ENCODE results near the gene ZNF511. TPM values are rescaled to one million over a fixed set of nuclear protein-coding genes. Genes with fewer than 3 reads are reported as not detected.

ZNF511 gene
- total RNA-seq, 1 experiment from 2014 or later: 74.5 TPM

DNA sequence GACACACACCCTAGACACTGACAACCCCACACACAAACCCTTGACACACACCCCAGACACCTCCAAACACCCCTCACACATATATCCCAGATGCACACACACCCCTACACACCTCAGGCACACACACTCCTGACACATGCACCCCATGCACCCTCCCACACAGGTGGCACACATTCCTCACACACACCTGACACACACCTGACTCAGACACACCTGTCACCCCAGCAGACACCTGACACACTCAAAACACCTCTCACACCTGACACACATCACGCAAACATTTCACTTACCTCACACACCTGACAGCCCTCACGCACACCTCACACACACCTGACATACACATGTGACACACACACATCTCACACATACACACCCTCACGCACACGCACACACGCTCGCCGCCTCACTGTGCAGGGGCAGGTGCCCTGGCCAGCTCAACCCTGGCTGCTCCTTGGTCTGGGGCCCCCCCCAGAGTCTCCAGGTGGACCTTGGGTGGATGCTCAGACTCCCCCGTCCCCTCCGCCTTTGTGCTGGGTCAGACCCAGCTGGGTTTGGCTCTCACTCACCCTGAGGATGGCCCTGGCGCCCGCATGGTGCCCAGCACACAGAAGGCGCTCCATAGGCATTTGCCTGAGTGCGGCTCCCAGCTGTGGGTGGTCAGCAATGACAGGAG lies 31.1 kb downstream of the ZNF511 start:
- DNase-seq (ENCODE audit: low read depth): no peak

DNA sequence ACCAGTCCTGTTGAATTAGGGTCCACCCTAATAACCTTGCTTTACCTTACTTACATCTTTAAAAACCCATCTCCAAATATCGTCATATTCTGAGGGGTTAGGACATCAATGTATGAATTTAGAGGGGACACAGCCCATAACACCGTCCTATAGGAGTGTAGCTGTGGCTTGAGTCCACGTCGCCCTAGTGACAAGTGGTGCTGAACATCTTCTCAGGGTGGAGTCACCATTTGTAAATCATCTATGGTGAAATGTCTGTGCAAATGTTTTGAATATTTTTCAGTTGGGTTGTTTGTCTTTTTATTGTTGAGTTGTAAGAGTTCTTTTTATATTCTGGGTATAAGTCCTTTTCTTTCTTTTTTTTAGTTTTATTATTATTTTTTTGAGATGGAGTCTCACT lies 33.3 kb downstream of the ZNF511 start:
- DNase-seq (ENCODE audit: low read depth): no peak
- in situ Hi-C loops (cut with HindIII; ENCODE audit: low pct_unique_long_range_greater_than_20kb, low sequenced_read_pairs): no loop called here

More for the DNA sequence above, 31.1 kb downstream of the ZNF511 start:
- in situ Hi-C loops (cut with HindIII; ENCODE audit: low pct_unique_long_range_greater_than_20kb, low sequenced_read_pairs): no loop called here

DNA sequence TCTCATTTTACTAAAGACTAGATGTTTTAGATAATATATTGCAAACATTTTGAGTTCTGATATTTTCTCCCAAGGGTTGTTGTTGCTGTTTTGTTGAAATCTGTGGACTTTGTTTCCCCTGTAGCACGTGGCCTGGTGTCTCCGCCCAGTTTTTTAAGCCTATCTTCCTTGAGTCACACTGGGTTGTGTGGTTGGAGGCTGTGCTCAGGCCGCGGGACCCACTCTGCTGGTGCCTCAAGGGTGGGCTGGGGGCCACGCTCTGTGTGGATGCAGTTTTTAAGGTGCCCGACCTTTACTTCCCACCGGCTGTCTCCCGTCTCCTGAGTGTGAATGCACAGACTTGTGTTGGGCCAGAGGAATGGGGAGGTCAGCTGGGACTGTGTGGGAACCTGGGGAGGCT lies 34.2 kb downstream of the ZNF511 start:
- in situ Hi-C loops (cut with HindIII; ENCODE audit: low pct_unique_long_range_greater_than_20kb, low sequenced_read_pairs): no loop called here
- no peak for DNase-seq (ENCODE audit: low read depth)

DNA sequence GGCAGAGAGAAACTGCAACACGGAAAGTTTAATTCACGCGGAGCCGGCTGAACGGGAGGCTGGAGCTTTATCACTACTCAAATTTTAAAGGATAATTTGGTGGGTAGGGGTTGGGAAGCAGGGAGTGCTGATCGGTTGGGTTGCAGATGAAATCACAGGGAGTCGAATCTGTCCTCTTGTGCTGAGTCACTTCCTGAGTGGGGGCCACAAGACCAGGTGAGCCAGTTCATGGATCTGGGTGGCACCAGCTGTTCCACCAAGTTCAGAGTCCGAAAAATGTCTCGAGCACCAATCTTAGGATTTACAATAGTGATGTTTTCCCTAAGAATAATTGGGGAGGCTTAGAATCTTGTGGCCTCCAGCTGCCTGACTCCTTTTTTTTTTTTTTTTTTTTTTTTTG lies 34.8 kb downstream of the ZNF511 start:
- DNase-seq (ENCODE audit: low read depth): no peak
- in situ Hi-C loops (cut with HindIII; ENCODE audit: low pct_unique_long_range_greater_than_20kb, low sequenced_read_pairs): no loop called here

DNA sequence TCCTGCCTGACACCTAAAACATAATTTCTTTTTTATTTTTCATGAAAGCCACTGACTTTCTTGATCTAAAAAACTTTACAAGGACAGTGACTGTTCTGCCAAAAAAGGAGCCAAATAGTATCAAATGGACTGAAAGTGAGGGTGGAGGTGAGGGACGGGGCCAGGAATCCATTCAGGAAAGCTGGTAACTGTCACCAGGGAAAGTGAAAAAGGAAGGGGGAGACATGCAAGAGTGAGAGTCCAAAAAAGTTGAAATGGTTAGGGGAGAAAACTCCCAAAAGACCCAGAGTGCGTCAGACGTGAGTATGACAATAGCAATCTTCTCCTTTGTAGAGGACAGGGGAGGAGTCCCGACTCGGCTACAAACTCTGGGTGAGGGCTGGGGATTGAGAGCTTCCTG lies 35.5 kb downstream of the ZNF511 start:
- DNase-seq (ENCODE audit: low read depth): no peak
- in situ Hi-C loops (cut with HindIII; ENCODE audit: low pct_unique_long_range_greater_than_20kb, low sequenced_read_pairs): no loop called here

DNA sequence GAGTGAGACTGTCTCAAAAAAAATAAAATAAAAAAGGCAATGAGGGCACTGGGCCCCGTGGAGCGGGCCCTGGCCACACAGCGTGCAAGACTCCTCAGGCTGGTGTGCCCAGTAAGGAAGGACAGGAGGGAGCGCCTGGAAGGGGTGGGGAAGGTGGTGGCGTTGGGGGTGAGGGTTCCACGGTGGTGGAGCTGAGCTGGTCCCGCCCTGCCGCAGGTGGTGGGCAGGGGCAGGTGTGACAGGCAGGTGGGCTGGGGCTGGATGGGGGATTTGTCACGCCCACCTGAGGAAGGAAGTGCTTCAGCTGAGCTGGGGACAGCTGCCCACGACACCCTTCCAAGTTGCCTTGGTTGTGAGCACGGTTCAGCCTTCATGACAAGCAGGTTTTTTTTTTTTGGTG lies 37.7 kb downstream of the ZNF511 start:
- in situ Hi-C loops (cut with HindIII; ENCODE audit: low pct_unique_long_range_greater_than_20kb, low sequenced_read_pairs): no loop called here
- no peak for DNase-seq (ENCODE audit: low read depth)

DNA sequence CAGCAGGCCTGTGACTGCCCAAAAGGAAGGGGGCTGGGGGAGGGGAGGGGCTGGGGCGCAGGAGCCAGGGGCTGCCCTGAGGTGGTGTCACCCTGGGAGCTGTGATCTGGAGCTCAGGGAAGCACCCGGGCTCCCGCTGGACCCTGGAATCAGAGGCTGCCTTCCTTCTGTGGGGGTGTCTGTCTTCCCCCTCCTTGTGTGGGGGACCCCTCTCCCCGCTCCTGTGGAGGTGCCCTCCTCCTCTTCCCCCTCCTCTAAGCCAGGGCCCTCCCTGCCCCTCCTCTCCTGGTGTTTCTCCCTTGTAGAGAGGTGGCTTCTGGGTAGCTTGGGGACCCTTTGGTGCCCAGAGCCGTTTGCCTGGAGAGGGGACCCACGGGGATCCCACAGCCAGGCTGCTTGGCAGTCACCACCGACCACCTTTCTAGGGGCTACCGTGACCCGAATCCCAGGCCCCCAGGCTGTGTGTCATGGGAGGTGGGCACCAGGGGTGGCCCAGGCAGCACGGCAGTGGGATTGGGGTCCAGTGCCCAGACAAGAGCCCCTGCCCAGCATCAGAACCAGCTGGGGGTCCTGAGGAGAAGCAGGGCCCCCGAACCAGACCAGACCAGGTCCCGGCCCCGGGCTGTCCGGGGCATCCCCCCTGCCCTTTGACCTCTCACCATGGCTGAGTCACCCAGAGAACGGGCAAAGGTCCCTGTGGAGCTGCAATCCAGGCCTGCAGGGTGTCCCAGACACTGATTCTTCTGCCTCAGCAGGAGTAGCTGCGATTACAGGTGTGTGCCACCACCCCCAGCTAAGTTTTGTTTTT lies 39.2 kb downstream of the ZNF511 start:
- in situ Hi-C loops (cut with HindIII; ENCODE audit: low pct_unique_long_range_greater_than_20kb, low sequenced_read_pairs): no loop called here
- no peak for DNase-seq (ENCODE audit: low read depth)

DNA sequence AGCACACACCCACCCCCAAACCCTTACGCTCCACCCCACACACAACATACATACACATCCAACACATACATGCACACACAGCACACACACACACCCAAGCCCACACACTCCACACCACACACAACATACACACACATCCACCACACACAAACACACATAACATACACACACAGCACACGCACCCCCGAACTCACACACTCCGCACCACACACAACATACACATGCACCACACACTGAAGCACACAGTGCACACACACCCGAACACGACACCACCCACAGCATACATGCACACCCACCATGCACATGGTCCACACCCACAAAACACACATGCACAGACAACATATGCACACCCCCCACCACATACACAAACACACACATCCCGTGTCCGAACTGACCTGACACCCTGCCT lies 40.5 kb downstream of the ZNF511 start:
- in situ Hi-C loops (cut with HindIII; ENCODE audit: low pct_unique_long_range_greater_than_20kb, low sequenced_read_pairs): no loop called here
- DNase-seq (ENCODE audit: low read depth): no peak

DNA sequence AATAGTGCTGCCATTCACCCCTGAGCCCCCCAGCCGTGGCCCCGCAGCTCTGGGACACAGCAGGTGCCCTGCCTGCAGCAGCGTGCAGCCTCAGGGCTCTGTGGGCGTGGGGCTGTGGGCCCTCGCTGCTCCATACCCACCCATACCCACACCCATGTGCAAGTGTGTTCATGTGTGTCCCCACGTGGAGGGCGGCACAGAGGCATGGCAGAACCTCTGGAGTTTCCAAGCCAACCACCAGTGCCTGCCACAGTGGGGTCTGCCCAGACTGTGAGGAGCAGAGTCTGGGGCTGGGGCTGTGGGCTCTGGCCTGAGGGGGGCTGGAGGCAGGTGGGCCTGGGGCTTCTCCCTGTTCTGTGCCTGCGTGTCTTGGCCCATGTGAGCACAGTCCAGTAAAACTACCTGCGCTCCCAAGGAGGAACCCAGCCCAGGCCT lies 40.9 kb downstream of the ZNF511 start:
- no peak for DNase-seq (ENCODE audit: low read depth)
- in situ Hi-C loops (cut with HindIII; ENCODE audit: low pct_unique_long_range_greater_than_20kb, low sequenced_read_pairs): no loop called here

DNA sequence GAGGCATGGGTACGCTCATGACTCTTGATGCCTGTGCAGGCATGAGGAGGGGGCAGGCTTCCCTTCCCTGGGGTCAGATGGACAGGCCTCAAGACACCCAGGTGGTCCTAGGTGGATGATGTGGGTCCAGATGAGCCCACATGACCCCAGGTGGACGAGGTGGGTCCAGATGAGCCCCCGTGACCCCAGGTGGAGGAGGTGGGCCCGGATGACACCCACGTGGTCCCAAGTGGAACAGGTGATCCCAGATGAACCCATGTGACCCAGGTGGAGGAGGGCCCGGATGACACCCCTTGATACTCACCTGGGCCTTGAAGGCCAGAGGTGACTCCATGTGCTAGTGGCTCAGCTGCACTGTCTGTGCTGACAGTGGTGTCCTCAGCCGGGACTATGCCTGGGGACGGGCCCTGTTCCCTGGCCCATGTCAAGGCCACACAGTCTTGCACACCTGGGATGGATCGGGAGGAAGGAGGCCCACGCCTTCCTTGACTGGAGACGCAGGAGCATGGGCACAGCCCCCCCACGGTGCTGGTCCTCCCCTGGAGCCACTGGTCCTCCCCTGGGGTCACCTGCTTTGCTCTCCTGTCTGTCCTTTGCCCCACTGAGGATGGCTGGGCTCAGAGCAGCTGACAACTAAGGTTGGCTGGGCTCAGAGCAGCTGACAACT lies 41.7 kb downstream of the ZNF511 start:
- no peak for DNase-seq (ENCODE audit: low read depth)
- in situ Hi-C loops (cut with HindIII; ENCODE audit: low pct_unique_long_range_greater_than_20kb, low sequenced_read_pairs): no loop called here

DNA sequence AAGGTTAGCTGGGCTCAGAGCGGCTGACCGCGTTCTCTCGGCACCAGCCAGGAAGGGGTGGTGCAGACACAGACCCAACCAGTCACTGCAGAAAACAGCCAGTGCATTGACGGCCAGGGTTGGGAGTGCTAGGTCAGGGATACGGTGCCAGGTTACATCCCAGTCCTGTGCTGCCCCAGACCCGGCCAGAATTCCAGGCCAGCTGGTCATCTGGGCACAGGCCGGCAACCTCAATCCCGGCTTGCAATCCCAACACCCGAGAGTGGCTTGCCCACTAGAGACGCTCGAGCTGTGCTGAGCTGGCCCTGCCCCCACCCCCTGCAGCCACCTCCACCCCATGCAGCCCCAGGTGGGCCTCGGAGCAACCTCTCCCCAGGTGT lies 42.2 kb downstream of the ZNF511 start:
- DNase-seq (ENCODE audit: low read depth): no peak
- in situ Hi-C loops (cut with HindIII; ENCODE audit: low pct_unique_long_range_greater_than_20kb, low sequenced_read_pairs): no loop called here

DNA sequence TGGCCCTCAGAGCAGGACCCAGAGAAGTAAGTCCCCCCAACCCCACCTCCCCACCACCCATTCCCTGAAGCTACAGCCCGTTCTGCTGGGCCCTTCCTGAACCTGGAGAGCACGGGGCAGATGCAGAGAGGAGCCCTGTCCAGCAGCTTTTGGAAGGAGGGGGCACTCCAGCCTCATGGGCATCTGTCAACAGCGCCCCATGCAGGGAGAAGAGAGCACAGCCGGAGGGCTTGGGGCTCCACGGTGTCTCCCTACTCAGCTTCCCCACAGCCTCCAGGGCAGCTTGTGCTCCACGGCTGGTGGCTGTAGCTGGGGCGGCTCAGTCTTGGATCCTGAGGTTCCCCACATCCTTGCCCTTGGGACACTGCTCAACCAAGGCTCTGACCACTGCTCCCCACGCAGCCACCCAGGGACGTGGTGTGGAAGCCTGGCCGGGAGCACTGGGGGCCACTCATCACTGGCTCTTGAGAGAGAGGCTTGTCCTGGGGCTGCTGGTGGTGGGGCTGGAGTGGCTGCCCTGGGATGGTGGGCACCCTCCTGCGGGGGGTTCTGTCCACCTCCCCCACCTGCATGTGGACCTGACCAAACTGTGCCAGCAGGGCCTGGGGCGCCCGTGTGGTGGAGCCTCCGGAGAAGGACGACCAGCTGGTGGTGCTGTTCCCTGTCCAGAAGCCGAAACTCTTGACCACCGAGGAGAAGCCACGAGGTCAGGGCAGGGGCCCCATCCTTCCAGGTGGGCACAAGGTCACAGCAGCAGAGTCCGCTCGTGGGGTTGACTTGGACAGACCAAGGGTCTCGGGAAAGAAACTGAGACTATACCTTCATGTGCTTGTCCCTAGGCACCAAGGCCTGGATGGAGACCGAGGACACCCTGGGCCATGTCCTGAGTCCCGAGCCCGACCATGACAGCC lies 42.9 kb downstream of the ZNF511 start:
- DNase-seq (ENCODE audit: low read depth): no peak
- in situ Hi-C loops (cut with HindIII; ENCODE audit: low pct_unique_long_range_greater_than_20kb, low sequenced_read_pairs): no loop called here

DNA sequence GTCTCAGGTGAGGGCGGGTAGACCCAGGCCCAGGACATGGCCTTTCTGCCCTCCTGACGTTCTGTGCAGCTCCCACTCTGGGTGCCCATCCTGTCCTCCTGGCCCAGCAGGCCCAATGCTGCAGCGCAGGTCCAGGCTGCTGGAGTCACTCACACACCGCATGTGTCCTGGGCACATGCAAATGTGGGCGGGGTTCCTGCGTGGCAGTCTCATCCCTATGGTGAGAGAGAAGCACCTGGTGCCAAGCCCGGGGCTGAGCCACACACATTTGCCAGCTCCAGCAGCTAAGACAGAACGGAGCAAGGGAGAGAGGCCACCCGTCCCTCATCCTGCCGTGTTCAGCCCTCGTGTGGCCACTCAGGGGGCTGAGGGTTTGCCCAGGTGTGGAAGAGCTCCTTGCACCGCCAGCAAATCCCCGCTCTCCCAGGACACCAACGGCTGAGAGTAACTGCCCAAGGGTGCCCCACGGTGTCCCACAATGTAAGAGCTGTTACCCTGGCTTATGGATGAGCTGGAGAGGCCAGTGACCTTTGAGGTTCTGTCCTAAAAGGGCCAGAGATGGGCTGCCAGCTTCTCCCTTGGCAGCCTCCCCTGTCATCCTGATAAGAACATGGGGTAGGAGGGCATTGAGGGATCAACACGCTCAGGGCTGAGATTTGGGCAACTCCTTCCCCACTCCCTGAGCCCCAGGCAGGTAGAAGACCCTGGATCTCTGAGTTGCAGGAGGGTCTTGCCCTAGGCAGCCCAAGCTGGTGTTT lies 44.7 kb downstream of the ZNF511 start:
- in situ Hi-C loops (cut with HindIII; ENCODE audit: low pct_unique_long_range_greater_than_20kb, low sequenced_read_pairs): no loop called here
- DNase-seq (ENCODE audit: low read depth): no peak

DNA sequence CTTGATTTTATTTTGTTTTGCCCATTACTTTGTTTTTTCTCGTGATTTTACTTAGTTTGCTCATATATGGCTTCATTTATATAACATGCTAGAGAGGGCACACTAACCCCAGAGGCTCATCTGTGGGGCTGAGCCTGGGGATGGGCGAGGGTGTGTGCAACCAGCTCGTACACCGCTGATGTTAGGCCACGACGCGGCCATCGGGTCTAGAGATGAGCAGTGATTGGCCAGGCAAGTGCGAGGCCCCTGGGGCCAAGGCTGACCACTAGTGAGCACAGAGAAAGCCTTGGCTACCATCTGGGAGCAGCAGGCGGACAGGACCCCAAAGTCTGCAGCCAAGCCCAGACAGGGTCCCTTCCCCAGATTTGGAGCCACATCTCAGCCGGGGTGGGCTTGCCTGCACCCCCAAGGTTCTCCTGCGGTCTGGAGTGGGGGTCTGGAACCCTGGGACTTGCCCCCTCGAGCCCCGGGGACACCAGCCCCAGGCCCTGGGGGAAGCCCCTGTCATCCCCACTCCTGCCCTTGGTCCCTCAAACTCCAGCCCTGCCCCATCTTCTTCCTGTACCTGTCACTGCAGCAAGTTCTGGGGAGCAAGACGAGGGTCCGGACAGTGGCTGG lies 45.4 kb downstream of the ZNF511 start:
- DNase-seq (ENCODE audit: low read depth): no peak
- in situ Hi-C loops (cut with HindIII; ENCODE audit: low pct_unique_long_range_greater_than_20kb, low sequenced_read_pairs): no loop called here

DNA sequence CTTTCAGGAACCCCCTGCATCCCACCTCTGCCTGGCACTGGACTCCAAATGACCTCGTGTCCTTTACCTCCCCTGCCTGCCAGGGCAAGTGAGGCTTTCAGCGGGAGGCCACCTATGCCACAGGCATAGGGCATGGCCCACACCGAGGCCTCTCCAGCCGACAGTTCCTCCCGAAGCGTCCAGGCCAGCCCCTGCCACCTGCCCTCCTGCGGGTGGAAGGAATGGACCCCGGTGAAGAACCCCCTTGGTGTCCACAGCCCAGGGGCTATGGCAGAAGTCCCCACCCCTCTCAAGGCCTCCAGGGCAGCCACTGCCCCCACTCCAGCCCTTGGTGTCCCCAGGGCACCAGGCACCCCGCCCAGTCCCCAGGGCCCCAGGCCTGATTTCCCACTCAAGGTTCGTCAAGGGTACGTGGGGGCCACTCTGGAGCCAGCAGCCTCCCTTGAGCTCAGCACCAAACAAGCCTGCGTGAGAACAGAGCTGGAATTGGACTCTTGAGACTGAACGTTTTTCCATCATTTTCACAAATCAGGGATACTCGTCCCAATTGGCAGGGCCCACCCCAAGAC lies 46.0 kb downstream of the ZNF511 start:
- DNase-seq (ENCODE audit: low read depth): no peak
- in situ Hi-C loops (cut with HindIII; ENCODE audit: low pct_unique_long_range_greater_than_20kb, low sequenced_read_pairs): no loop called here

DNA sequence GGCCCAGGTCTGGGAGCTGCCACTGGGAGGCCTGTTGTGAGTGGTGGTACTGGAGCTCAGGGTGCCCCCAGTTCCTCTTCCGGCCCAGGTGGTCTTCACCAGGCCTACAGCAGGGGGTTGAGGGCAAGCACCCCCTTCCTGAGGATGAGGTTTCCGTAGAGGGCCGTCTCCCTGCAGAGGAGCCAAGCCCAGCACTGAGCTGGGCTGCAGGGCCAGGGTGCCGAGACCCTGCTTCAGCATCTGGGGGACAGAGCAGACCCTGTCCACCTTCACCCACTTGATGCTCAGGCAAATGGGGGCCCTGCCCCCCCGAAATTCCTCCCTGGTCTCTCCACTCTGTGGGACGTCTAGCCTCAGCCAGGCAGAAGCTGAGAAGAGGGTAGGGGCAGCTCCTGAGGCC lies 46.6 kb downstream of the ZNF511 start:
- DNase-seq (ENCODE audit: low read depth): no peak
- in situ Hi-C loops (cut with HindIII; ENCODE audit: low pct_unique_long_range_greater_than_20kb, low sequenced_read_pairs): no loop called here

DNA sequence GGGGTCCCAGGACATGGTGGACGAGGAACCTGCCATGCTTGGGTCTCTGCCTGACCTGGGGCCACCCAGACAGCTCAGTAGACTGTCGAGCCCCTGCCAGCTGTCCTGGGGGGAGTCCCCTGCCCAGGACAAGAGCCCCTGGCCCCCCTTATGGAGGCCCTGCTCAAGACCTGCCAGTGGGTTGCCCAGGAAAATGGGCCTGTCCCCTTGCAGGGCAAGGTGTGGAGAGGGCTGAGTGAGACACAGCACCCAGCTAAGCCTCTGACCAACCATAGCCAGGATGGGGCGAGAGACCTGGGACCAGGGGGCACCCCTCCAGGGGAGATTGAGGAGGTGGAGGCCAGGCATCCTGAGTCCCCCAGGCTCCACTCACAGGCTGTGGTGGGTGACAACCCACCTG lies 47.3 kb downstream of the ZNF511 start:
- in situ Hi-C loops (cut with HindIII; ENCODE audit: low pct_unique_long_range_greater_than_20kb, low sequenced_read_pairs): no loop called here
- DNase-seq (ENCODE audit: low read depth): no peak

Data from Caki2 (cell line).